ENCODE data around the gene NPFFR1.
"Not testable (repeated sequence)": the region's sequence is repeated elsewhere in the genome, so short reads cannot be mapped to it uniquely, and the experiment has no call there.

The NPFFR1 gene

DNA sequence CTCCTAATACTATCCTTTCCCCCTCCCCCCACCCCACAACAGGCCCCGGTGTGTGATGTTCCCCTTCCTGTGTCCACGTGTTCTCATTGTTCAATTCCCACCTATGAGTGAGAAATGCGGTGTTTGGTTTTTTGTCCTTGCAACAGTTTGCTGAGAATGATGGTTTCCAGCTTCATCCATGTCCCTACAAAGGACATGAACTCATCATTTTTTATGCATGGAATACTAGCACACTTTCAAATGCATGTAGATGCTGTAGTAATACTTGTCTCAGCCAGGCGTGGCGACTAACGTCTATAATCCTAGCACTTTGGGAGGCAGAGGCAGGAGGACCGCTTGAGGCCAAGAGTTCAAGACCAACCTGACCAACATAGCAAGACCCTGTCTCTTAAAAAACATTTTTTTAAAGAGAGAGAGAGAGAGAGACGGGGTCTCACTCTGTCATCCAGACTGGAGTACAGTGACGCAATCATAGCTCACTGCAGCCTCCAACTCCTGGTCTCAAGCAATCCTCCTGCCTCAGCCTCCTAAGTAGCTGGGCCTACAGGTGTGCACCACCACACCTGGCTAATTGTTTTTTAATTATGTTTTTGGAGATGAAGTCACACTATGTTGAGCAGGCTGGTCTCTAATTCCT lies 60.9 kb downstream of the NPFFR1 start:
- not testable (repeated sequence) for DNase-seq

DNA sequence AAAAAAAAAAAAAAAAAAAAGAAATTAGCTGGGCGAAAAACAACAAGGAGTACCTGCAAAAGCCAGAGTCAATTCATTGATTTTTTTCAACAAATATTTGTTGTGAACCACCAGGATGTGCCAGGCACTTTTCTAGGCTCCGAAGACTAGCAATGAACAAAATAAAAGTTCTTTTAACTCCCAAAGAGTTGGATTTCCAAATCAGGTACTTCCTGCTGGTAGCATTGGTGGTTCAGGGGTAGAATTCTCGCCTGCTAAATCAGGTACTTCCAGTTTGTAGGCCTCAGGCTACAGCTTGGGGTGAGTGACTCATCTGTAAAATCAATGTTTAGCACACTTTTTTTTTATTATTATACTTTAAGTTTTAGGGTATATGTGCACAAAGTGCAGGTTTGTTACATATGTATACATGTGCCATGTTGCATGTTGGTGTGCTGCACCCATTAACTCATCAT lies 61.4 kb downstream of the NPFFR1 start:
- DNase-seq, result no peak

DNA sequence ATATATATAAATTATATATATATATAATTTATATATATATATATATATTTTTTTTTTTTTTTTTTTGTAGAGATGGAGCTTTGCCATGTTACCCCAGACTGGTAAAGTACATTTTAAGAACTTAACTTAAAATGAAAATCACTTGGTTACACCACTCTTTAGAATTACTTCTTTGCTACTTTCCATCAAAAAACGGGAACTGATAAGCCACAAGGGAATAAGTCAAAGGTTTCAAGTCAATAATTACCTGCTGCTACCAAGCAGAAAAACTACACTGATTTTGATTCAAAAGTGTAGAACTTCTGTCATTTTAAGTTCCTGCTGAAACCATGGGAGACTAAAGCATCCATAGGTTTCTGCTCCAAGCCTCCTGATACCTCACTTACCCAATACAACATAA lies 62.8 kb downstream of the NPFFR1 start:
- DNase-seq, result no peak

DNA sequence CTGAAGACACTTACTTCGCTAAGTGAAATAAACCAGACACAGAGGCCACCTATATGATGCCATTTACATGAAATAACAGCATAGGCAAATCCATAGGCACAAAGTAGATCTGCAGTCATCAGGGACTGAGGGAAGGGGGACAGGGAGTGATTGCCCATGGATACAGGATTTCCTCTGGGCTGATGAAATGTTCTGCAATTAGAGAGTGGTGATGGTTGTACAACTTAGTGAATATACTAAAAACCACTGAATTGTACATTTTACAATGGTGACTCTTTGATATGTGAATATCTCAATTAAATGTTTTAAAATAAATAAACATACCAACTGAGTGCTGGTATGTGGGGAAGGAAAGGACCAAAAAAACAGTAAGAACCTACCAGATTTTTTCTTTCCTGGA lies 70.9 kb downstream of the NPFFR1 start:
- DNase-seq, result no peak

- DNase-seq, result no peak
Observed at GRCh38 chr10:70212277-70212676, 71.5 kb downstream of the NPFFR1 start.

DNA sequence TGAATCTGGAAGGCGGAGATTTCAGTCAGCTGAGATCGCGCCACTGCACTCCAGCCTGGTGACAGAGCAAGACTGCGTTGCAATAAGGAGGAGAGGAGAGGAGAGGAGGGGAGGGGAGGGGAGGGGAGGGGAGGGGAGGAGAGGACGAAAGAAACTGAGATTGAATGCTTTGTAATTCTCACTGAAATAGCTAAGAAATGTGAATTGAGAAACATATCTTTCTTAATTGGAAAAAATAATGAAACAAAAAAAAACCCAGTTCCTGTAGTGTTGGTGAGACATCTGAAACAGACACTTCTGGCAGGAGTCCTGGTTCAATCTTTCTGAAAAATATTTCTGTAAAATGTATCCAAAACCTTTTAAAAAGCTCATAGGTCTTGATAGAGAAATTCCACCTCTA lies 77.0 kb downstream of the NPFFR1 start:
- no peak for DNase-seq

DNA sequence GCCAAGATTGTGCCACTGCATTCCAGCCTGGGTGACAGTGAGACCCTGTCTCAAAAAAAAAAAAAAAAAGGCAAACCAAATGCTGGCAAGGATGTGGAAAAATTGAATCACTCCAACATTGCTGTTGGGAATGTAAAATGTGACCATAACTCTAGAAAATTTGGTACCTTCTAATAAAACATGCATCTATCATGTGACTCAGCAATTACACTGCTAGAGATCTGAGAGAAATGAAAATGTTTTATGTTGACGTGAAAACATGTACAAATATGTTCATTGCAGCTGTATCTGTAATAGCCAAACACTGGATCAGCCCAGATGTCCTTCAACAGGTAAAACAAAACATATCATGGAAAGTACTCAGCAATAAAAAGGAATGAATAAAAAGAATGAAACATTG lies 82.7 kb downstream of the NPFFR1 start:
- DNase-seq, result no peak

DNA sequence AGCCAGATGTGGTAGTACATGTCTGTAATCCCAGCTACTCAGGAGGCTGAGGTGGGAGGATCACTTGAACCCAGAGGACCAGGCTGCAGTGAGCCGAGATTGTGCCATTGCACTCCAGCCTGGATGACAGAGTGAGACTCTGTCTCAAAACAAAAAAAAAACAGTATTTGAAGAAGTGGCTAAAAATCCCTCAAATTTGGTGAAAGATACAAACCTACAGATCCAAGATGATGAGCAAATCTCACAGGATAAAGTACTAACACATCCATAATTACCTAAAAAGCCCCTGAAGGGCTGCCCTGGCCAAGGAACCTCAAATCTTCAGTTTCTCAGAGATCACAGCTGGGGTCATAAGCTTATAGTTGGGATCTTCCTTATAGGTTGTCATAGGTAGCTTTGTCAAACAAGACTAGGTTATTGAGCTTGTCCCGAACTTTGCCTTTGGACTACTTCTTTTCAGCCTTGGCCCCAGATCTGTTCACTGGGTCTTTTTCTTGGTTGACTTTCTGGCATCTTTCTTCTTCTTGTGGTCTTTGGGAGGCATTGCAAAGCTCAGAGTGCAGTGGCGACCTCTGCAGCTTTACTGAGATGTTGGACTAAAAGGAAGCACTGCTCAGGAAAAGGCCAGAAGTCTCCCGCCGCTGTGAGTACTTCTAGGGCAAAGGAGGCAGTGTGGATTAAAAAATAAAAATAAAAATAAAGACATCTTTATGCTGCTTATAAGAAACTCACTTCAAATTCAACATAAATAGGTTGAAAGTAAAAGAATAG lies 84.9 kb downstream of the NPFFR1 start:
- no peak for DNase-seq

Data from activated gamma-delta T cell (primary cell).